Measurements from ENCODE around the gene FOXL1. TPM values are rescaled to one million over a fixed set of nuclear protein-coding genes. Genes with fewer than 3 reads are reported as not detected.
"Not testable (repeated sequence)": the region's sequence is repeated elsewhere in the genome, so short reads cannot be mapped to it uniquely, and the experiment has no call there.

The FOXL1 gene
- total RNA-seq, 4 donors from 2014 or later: 0.23 to 0.40 TPM; not detected in 2

GRCh38 chr16:86584726-86585721 lies 6.7 kb downstream of the FOXL1 start:
- no peaks in the 10 kb centered on the region for H3K9me3 ChIP-seq
- no peaks in the 10 kb centered on the region for H3K4me1 ChIP-seq
- no peak for DNase-seq (ENCODE audit: low spot score in 2 of 2)
- no peaks in the 10 kb centered on the region for H3K36me3 ChIP-seq
- no peak for TF ChIP-seq EP300 (IDR thresholded peaks at IDR 0.05)
- no peak for TF ChIP-seq POLR2AphosphoS5 (IDR thresholded peaks at IDR 0.05)
- TF ChIP-seq CTCF (IDR thresholded peaks at IDR 0.05): no peak
- TF ChIP-seq POLR2A (IDR thresholded peaks at IDR 0.05): no peak
- peaks cover 58% of the 10 kb centered on the region for H3K27me3 ChIP-seq
- 85% methylated on average over 12 of the region's 12 CpGs for WGBS
- H3K27ac ChIP-seq: no peak overlapping the region
- H3K4me3 ChIP-seq: no peak overlapping the region

GRCh38 chr16:86585821-86586611 lies 7.7 kb downstream of the FOXL1 start:
- H3K27ac ChIP-seq: no peak overlapping the region

GRCh38 chr16:86587487-86587886 lies 9.1 kb downstream of the FOXL1 start:
- WGBS: 93% methylated on average over 3 of the region's 3 CpGs
- Histone ChIP-seq H3K9me3 (no peaks in the 10 kb centered on the region), H3K4me3 (no peak overlapping the region), H3K4me1 (no peaks in the 10 kb centered on the region), H3K27ac (no peak overlapping the region), H3K36me3 (no peaks in the 10 kb centered on the region), H3K27me3 (peaks cover 59% of the 10 kb centered on the region)
- TF ChIP-seq POLR2A (IDR thresholded peaks at IDR 0.05): no peak
- no peak for TF ChIP-seq EP300 (IDR thresholded peaks at IDR 0.05)
- TF ChIP-seq CTCF (IDR thresholded peaks at IDR 0.05): no peak
- no peak for TF ChIP-seq POLR2AphosphoS5 (IDR thresholded peaks at IDR 0.05)
- DNase-seq (ENCODE audit: low spot score in 2 of 2): peak in 1 of 2 donors; percentile 5

More at GRCh38 chr16:86585821-86586611, 7.7 kb downstream of the FOXL1 start:
- TF ChIP-seq POLR2A (IDR thresholded peaks at IDR 0.05): no peak
- TF ChIP-seq EP300 (IDR thresholded peaks at IDR 0.05): no peak
- TF ChIP-seq CTCF (IDR thresholded peaks at IDR 0.05): no peak
- TF ChIP-seq POLR2AphosphoS5 (IDR thresholded peaks at IDR 0.05): no peak
- DNase-seq (ENCODE audit: low spot score in 2 of 2): no peak
- no peaks in the 10 kb centered on the region for H3K9me3 ChIP-seq
- no peaks in the 10 kb centered on the region for H3K4me1 ChIP-seq
- WGBS: 71% methylated on average over 10 of the region's 10 CpGs
- H3K27me3 ChIP-seq: peaks cover 58% of the 10 kb centered on the region
- no peak overlapping the region for H3K4me3 ChIP-seq
- no peaks in the 10 kb centered on the region for H3K36me3 ChIP-seq

- H3K27me3 ChIP-seq: peaks cover 61% of the 10 kb centered on the region
- not testable (repeated sequence) for H3K4me1 ChIP-seq; H3K4me3 ChIP-seq; DNase-seq (ENCODE audit: low spot score in 2 of 2); H3K36me3 ChIP-seq; H3K9me3 ChIP-seq; H3K27ac ChIP-seq
- WGBS: 95% methylated on average over 3 of the region's 3 CpGs
Observed at GRCh38 chr16:86587955-86588354, 9.6 kb downstream of the FOXL1 start.

- H3K4me1 ChIP-seq: no peaks in the 10 kb centered on the region
- H3K36me3 ChIP-seq: no peaks in the 10 kb centered on the region
- H3K9me3 ChIP-seq: no peaks in the 10 kb centered on the region
- TF ChIP-seq POLR2A (IDR thresholded peaks at IDR 0.05): no peak
- TF ChIP-seq CTCF (IDR thresholded peaks at IDR 0.05): no peak
- TF ChIP-seq POLR2AphosphoS5 (IDR thresholded peaks at IDR 0.05): no peak
- no peak for TF ChIP-seq EP300 (IDR thresholded peaks at IDR 0.05)
- no peak for DNase-seq (ENCODE audit: low spot score in 2 of 2)
- no peak overlapping the region for H3K27ac ChIP-seq
- H3K27me3 ChIP-seq: peaks cover 70% of the 10 kb centered on the region
- H3K4me3 ChIP-seq: no peak overlapping the region
- 85% methylated on average over 4 of the region's 4 CpGs for WGBS
Observed at GRCh38 chr16:86590501-86591144, 12.3 kb downstream of the FOXL1 start.

Data from suprapubic skin (tissue), 4 donors.